Frontal cortex (tissue), 4 donors: ENCODE data around the gene PLCXD1. TPM values are rescaled to one million over a fixed set of nuclear protein-coding genes. Genes with fewer than 3 reads are reported as not detected.
"Not testable (repeated sequence)": the region's sequence is repeated elsewhere in the genome, so short reads cannot be mapped to it uniquely, and the experiment has no call there.

Experiments
- DNase-seq, 2 donors: peaks; one replicate each; pipeline ENCODE4 v3.0.0; 2012; ENCODE audit warnings: low spot score in 2 of 2
- FAIRE-seq: peaks from 2 replicates; lab custom pipeline; 2012; peaks lifted over from hg19 to GRCh38; lab: Jason Lieb, UNC
- total RNA-seq: library from RNA; depleted of rRNA; stranded (reverse); fragments of >200 nt; gene quantifications from one replicate; pipeline ENCODE4 v1.2.3, GENCODE V29; 2014
- donor health status: control.
- donor health status: control.
- donor health status: control.

Gene PLCXD1, protein sequence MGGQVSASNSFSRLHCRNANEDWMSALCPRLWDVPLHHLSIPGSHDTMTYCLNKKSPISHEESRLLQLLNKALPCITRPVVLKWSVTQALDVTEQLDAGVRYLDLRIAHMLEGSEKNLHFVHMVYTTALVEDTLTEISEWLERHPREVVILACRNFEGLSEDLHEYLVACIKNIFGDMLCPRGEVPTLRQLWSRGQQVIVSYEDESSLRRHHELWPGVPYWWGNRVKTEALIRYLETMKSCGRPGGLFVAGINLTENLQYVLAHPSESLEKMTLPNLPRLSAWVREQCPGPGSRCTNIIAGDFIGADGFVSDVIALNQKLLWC
- total RNA-seq = 14.7 TPM

- peak in 1 of 2 donors; percentile 50 for DNase-seq
- no peak for FAIRE-seq
These were observed at the start of gene PLCXD1 for GRCh38 chrX:281166-281999. Gene PLCXD1, plus strand, starts transcription at chrX:281381. Its CDS starts 2,807 bp downstream, at chrX:284188.

DNA sequence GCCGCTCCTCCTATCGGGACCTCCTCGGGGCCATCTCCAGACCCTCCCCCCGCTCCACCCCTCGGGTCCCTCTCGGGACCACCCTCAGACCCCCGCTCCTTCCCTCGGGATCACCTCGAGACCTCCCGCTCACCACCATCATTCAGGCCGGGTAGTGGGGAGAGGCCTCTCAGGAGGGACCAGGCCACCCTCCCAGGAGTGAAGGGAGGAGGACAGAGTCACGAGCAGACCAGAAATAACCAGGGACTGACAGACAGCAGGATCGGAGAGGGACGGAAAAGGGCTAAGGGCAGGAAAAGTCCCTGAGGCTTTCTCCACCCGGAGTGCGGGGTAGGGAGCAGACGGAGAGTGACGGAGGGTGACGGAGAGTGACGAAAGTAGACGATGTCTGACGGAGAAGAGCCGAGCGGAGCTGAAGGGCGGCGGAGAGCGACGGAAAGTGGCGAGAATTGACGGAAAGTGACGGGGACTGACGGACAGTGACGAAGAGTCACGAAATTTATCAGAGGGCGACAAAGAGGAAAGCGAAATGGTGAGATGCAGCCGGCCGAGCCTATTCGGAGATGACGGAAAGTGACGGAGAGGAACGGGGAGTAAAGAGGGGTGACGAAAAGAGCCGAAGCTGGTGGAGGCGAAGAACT is 49.4 kb upstream of the PLCXD1 start:
- DNase-seq = not testable (repeated sequence)
- FAIRE-seq = peak; percentile 68

DNA sequence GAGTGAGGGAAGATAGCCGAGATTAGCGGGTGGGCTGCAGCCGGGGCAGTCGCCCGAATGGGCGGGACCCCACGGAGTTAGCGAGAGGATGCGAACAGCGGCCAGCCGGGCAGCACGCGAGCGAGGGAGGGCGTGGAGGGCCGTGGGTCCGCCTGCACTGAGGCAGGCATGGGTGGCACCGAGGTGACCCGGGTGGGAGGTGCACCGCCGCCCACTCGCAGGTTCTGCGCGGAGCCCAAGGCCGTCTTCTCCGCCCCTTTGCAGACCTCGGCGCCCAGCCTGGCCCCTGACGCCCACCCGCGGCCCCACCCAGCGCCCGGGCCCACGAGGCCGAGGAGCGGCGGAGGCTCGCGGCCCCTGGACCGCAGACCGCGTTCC is 48.9 kb upstream of the PLCXD1 start:
- DNase-seq, FAIRE-seq: not testable (repeated sequence)

DNA sequence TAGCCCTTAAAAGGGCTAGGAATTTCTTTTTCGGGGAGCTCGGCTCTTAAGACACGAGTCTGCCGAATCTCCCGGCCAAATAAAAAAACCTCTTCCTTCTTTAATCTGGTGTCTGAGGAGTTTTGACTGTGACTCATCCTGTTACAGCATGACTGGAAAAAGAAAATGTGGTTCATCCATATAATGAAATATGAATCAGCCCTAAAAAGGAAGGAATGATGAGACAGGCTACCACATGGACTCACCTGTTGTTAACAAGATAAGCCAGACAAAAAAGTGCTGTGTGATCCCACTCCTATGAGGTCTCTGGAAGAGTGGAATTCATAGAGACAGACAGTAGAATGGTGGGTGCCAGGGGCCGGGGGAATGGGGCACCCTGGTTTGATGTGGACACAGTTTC is 45.0 kb upstream of the PLCXD1 start:
- not testable (repeated sequence) for DNase-seq, FAIRE-seq

- DNase-seq (no peak), FAIRE-seq (no peak)
These were observed 30.2 kb upstream of the PLCXD1 start for GRCh38 chrX:250965-251364.

DNA sequence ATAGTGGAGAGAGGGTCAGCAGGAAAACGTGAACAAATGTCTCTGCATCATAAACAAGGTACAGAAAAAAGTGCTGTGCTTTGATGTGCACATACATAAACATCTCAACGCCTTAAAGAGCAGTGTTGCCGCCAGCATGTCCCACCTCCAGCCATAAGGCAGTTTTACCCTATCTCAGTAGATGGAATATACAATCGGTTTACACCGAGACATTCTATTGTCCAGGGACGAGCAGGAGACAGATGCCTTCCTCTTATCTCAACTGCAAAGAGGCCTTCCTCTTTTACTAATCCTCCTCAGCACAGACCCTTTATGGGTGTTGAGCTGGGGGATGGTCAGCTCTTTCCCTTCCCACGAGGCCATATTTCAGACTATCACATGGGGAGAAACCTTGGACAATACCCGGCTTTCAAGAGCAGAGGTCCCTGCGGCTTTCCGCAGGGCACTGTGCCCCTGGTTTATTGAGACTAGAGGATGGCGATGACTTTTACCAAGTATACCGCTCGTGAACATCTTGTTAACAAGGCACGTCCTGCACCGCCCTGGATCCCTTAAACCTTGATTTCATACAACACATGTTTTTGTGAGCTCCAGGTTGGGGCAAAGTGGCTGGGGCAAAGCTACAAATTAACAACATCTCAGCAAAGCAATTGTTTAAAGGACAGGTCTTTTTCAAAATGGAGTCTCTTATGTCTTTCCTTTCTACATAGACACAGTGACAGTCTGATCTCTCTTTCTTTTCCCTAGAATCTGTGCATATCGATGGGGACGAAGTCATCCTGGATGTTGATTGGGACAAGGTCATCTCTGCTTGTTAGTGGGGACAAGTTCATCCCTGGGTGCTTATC is 29.6 kb upstream of the PLCXD1 start:
- not testable (repeated sequence) for FAIRE-seq

DNA sequence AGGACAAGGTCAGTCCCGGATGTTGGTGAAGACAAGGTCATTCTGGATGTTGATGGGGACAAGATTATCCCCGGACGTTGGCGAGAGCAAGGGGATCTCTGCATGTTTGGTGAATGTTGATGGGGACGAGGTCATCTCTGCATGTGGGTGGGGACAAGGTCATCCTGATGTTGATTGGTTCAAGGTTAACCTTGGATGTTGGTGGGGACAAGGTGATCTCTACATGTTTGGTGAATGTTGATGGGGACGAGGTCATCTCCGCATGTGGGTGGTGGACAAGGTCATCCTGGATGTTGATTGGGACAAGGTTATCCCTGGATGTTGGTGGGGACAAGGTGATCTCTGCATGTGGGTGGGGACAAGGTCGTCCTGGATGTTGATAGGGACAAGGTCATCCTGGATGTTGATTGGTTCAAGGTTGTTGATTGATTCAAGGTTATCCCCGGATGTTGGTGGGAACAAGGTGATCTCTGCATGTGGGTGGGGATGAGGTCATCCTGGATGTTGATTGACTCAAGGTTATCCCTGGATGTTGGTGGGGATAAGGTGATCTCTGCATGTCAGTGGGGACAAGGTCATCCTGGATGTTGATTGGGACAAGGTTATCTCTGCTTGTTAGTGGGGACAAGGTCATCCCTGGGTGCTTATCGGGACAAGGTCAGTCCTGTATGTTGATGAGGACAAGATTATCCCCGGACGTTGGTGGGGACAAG is 28.8 kb upstream of the PLCXD1 start:
- FAIRE-seq (no peak), DNase-seq (no peak)

More for the DNA sequence above, 29.6 kb upstream of the PLCXD1 start:
- not testable (repeated sequence) for DNase-seq

DNA sequence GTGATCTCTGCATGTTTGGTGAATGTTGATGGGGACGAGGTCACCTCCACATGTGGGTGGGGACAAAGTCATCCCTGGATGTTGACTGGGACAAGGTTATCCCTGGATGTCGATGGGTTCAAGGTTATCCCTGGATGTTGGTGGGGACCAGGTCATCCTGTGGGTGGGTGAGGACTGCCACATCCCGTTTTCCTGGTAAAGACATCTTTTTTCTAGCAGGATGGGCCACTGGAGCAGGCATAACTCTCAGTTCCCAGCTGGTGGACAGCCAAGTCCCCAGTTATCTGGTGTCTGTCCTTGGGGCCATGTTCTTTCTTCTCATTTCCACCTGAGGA is 28.3 kb upstream of the PLCXD1 start:
- no peak for FAIRE-seq
- no peak for DNase-seq

DNA sequence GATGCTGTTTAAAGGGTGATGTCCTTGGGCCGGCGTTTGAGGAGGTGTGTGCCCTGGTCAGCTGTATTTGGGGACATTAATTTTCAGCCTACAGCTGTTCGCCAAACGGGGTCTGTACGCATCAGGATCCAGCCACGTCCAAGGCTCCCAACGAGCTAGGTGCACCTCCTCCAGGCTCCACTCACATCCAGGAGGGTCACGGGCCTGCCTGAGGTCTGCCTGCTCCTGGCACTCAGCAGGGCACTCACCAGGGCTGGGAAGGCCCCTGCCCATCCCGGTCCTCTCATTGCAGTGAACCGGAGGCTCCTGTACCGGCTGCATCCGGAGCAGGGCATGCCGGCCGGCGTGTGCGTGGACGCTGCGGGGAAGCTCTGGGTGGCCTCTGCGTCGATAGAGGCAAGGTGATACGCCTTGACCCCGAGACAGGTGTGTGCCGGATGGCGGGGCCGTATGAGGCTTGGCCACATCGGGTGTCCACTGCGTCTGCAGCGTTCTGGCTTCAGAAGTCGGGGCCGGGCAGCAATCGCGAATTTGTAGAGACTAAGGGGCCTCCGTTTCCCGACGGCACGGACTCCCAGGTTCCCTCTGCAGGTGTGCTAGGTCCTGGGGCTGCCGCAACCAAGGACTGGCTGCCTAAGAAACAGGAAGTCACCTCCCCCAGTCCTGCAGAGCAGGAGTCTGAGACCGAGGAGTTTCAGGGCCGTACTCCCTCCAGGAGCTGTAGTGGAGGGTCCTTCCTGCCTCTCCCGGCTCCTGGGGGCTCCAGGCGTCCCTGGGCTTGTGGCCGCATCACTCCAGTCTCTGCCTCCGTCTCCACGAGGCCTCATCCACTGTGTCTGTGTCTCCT is 27.5 kb upstream of the PLCXD1 start:
- DNase-seq = no peak
- no peak for FAIRE-seq

GRCh38 chrX:254630-255215 is 26.5 kb upstream of the PLCXD1 start:
- no peak for FAIRE-seq

GRCh38 chrX:255923-256331 is 25.3 kb upstream of the PLCXD1 start:
- no peak for DNase-seq
- FAIRE-seq = no peak

More at GRCh38 chrX:254630-255215, 26.5 kb upstream of the PLCXD1 start:
- no peak for DNase-seq

GRCh38 chrX:257054-257453 is 24.1 kb upstream of the PLCXD1 start:
- not testable (repeated sequence) for DNase-seq, FAIRE-seq

- DNase-seq = no peak
These were observed 23.4 kb upstream of the PLCXD1 start for GRCh38 chrX:257681-258289.

DNA sequence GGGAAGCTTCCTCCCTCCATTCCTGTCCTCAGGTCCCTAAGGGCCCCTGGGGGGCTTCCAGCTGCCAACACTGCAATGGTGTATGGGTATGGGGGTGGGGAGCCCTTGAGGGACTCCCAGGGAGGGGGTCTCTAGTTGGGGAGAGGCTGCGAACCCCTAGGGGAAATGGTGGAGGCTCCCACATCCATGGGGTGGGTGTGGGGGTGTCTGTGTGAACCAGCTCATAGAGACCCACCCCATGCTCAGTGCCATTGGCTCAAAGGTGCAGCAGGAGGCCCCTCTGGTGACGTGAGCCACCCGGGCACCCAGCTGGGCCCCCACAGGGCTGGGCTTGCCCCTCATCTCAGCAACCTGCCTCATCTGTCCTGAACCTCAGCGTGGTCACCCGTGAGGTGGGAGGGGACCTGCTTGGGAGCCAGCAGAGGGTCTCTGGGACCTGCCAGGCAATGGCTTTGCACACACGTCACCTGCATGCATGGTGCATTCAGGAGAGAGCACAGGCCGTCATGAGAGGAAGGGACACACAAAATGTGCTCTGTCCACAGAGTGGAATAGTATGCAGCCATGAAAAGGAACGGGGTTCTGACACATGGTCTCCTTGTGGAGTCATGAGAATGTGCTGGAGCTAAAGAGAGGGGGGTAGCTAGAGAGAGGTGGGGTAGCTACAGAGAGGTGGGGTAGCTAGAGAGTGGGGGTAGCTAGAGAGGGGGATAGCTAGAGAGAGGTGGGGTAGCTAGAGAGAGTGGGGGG is 22.7 kb upstream of the PLCXD1 start:
- DNase-seq = no peak
- FAIRE-seq = no peak

More at GRCh38 chrX:257681-258289, 23.4 kb upstream of the PLCXD1 start:
- FAIRE-seq = no peak

DNA sequence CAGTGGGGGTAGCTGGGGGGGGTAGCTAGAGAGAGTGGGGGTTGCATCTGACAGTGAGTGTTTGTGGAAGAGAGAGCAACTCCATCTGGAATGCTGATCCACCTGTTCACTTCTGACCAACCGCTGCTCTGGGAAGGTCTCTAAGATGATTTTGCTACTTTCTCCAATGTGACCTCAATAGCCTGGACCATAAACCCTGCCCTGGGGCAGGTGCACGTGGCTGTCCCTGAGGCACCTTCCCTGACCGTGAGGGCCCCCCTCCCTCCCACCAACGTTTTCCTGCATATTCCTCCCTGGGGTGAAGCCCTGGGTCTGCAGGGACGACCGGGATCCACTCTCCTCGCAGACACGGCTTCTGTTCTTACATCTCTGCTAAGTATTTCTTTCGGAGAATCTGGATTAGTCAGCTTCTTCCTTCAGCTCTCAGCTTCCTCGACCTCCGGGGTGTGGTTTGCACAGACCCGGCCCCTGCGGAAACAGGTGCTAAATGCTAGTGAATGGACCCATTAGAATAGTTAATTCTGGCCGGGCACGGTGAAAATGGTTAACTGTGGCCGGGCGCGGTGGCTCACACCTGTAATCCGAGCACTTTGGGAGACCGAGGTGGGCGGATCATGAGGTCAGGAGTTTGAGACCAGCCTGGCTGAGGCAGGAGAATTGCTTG is 21.4 kb upstream of the PLCXD1 start:
- FAIRE-seq (no peak), DNase-seq (no peak)
